ENCODE data around the gene PLEKHA4.
"Not testable (repeated sequence)": the region's sequence is repeated elsewhere in the genome, so short reads cannot be mapped to it uniquely, and the experiment has no call there.

The PLEKHA4 gene

GRCh38 chr19:48795055-48795684 lies 73.2 kb downstream of the PLEKHA4 start:
- DNase-seq = peak; percentile 90

GRCh38 chr19:48794291-48794690 lies 74.1 kb downstream of the PLEKHA4 start:
- no peak for DNase-seq

GRCh38 chr19:48793271-48793670 lies 75.1 kb downstream of the PLEKHA4 start:
- no peak for DNase-seq

- DNase-seq = not testable (repeated sequence)
Observed at GRCh38 chr19:48787331-48787730, 81.1 kb downstream of the PLEKHA4 start.

All from activated CD4-positive, alpha-beta T cell treated with anti-CD3 and anti-CD28 coated beads, Interleukin-2, amount 50 U/mL, for 16 hours (primary cell).